ENCODE data around the gene RBM34. TPM values are rescaled to one million over a fixed set of nuclear protein-coding genes. Genes with fewer than 3 reads are reported as not detected.
A peak's percentile ranks its signal among the peaks of the same experiment; 100 is the strongest.

Gene RBM34
- total RNA-seq, 1 donor from 2014 or later, result 129 TPM

DNA sequence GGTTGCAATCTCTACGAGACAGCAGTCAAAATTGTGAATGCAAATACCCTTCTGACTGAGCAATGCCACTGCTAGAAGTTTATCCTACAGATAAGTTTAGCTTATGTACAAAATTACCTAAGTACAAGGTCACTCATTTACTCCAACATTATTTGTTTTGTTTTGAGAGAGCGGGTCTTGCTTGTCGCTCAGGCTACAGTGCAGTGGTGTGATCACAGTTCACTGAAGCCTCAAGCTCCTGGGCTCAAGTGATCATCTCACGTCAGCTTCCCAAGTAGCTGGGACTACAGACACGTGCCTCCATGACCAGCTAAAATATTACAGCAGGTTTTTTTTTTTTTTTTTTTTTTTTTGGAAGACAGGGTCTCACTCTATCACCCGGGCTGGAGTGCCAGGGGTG, 15.4 kb downstream of the RBM34 start:
- Mint-ChIP-seq H3K36me3 (ENCODE audit: low read depth, unreplicated experiment) (peaks cover 20% of the 10 kb centered on the region), H3K9me3 (ENCODE audit: unreplicated experiment) (no peaks in the 10 kb centered on the region), H3K4me1 (ENCODE audit: low read depth, unreplicated experiment) (peaks cover 2% of the 10 kb centered on the region), H3K27ac (ENCODE audit: unreplicated experiment) (no peak overlapping the region), H3K27me3 (ENCODE audit: low read depth, unreplicated experiment) (no peaks in the 10 kb centered on the region), H3K4me3 (ENCODE audit: unreplicated experiment) (no peak overlapping the region)
- H3K4me1 ChIP-seq (ENCODE audit: insufficient read depth, low read length), result no peaks in the 10 kb centered on the region
- no peaks in the 10 kb centered on the region for H3K27me3 ChIP-seq (ENCODE audit: insufficient read depth, low read length)
- FAIRE-seq, result no peak
- H3K9ac ChIP-seq (ENCODE audit: low read length), result no peak overlapping the region
- H3K27ac ChIP-seq (ENCODE audit: low read depth, low read length), result no peak overlapping the region
- H3K9me3 ChIP-seq (ENCODE audit: insufficient read depth, low read depth, low read length), result no peaks in the 10 kb centered on the region
- no peak for DNase-seq (ENCODE audit: low read depth)
- peaks cover 37% of the 10 kb centered on the region for H3K79me2 ChIP-seq (ENCODE audit: insufficient read depth, low read length)
- H3K4me3 ChIP-seq (ENCODE audit: insufficient read depth, low read depth, low read length), result no peak overlapping the region
- H3K4me2 ChIP-seq (ENCODE audit: low read length), result no peak overlapping the region
- H3K36me3 ChIP-seq (ENCODE audit: insufficient read depth, low read length), result peaks cover 50% of the 10 kb centered on the region
- peaks cover 24% of the 10 kb centered on the region for H4K20me1 ChIP-seq (ENCODE audit: insufficient read depth, low read length)
- H2AFZ ChIP-seq (ENCODE audit: low read depth, low read length), result no peak overlapping the region
- TF ChIP-seq, protein P1, sequence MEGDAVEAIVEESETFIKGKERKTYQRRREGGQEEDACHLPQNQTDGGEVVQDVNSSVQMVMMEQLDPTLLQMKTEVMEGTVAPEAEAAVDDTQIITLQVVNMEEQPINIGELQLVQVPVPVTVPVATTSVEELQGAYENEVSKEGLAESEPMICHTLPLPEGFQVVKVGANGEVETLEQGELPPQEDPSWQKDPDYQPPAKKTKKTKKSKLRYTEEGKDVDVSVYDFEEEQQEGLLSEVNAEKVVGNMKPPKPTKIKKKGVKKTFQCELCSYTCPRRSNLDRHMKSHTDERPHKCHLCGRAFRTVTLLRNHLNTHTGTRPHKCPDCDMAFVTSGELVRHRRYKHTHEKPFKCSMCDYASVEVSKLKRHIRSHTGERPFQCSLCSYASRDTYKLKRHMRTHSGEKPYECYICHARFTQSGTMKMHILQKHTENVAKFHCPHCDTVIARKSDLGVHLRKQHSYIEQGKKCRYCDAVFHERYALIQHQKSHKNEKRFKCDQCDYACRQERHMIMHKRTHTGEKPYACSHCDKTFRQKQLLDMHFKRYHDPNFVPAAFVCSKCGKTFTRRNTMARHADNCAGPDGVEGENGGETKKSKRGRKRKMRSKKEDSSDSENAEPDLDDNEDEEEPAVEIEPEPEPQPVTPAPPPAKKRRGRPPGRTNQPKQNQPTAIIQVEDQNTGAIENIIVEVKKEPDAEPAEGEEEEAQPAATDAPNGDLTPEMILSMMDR (IDR thresholded peaks at IDR 0.05; ENCODE audit: insufficient read depth, low read depth, low read length), result no peak
- TF ChIP-seq EZH2 (IDR thresholded peaks at IDR 0.05; ENCODE audit: insufficient read depth, low read length), result no peak

DNA sequence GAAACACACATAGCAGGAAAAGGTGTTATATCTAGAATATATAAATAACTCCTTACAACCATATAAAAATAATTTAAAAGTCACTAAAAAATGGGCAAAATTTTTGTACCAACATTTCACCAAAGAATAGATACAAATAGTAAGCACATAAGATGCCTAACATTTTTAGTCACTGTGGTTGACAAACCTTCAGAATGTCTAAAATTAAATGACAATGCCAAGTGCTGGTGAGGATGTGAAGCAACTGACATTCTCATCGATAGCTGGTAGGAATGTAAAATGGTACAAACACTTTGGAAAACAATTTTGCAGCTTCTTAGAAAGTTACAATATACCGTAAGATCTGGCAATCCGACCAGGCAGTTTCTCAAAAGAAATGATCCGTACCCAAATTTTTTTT, 18.1 kb downstream of the RBM34 start:
- Mint-ChIP-seq H3K4me3 (ENCODE audit: unreplicated experiment) (no peak overlapping the region), H3K36me3 (ENCODE audit: low read depth, unreplicated experiment) (peaks cover 22% of the 10 kb centered on the region), H3K27me3 (ENCODE audit: low read depth, unreplicated experiment) (no peaks in the 10 kb centered on the region), H3K4me1 (ENCODE audit: low read depth, unreplicated experiment) (peaks cover 7% of the 10 kb centered on the region), H3K9me3 (ENCODE audit: unreplicated experiment) (no peaks in the 10 kb centered on the region), H3K27ac (ENCODE audit: unreplicated experiment) (no peak overlapping the region)
- no peak overlapping the region for H3K27ac ChIP-seq (ENCODE audit: low read depth, low read length)
- peaks cover 31% of the 10 kb centered on the region for H4K20me1 ChIP-seq (ENCODE audit: insufficient read depth, low read length)
- no peaks in the 10 kb centered on the region for H3K27me3 ChIP-seq (ENCODE audit: insufficient read depth, low read length)
- no peaks in the 10 kb centered on the region for H3K4me1 ChIP-seq (ENCODE audit: insufficient read depth, low read length)
- peaks cover 43% of the 10 kb centered on the region for H3K79me2 ChIP-seq (ENCODE audit: insufficient read depth, low read length)
- H3K4me2 ChIP-seq (ENCODE audit: low read length), result no peak overlapping the region
- H3K9me3 ChIP-seq (ENCODE audit: insufficient read depth, low read depth, low read length), result no peaks in the 10 kb centered on the region
- H3K36me3 ChIP-seq (ENCODE audit: insufficient read depth, low read length), result peaks cover 44% of the 10 kb centered on the region
- no peak for DNase-seq (ENCODE audit: low read depth)
- H2AFZ ChIP-seq (ENCODE audit: low read depth, low read length), result no peak overlapping the region
- FAIRE-seq, result no peak
- H3K9ac ChIP-seq (ENCODE audit: low read length), result no peak overlapping the region
- TF ChIP-seq, protein P1 (IDR thresholded peaks at IDR 0.05; ENCODE audit: insufficient read depth, low read depth, low read length), result no peak
- no peak overlapping the region for H3K4me3 ChIP-seq (ENCODE audit: insufficient read depth, low read depth, low read length)

DNA sequence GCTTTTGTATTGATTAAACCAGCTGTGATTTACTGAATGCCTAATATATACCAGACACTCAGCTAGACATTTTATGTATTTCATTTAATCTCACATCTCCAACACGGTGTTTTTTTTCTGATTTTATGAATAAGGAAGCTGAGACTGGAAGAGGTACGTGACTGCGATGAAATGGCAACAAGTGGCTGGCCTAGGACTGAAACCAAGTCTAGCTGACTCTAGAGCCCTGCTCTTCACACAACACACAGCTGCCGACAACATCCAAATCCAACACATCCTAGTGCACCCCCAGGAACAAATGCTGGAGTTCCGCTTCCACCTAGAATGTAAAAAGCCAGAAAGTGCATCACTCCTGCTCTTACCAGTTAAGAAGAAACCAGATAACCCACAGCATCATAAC, 21.7 kb downstream of the RBM34 start:
- H2AFZ ChIP-seq (ENCODE audit: low read depth, low read length), result no peak overlapping the region
- no peak overlapping the region for H3K27ac ChIP-seq (ENCODE audit: low read depth, low read length)
- no peaks in the 10 kb centered on the region for H3K9me3 Mint-ChIP-seq (ENCODE audit: unreplicated experiment)
- no peaks in the 10 kb centered on the region for H3K9me3 ChIP-seq (ENCODE audit: insufficient read depth, low read depth, low read length)
- peaks cover 32% of the 10 kb centered on the region for H3K79me2 ChIP-seq (ENCODE audit: insufficient read depth, low read length)
- no peak overlapping the region for H3K4me3 ChIP-seq (ENCODE audit: insufficient read depth, low read depth, low read length)
- no peak overlapping the region for H3K9ac ChIP-seq (ENCODE audit: low read length)
- FAIRE-seq (no peak), DNase-seq (ENCODE audit: low read depth) (no peak)
- no peak overlapping the region for H3K4me3 Mint-ChIP-seq (ENCODE audit: unreplicated experiment)
- no peaks in the 10 kb centered on the region for H3K27me3 ChIP-seq (ENCODE audit: insufficient read depth, low read length)
- no peak for TF ChIP-seq EZH2 (IDR thresholded peaks at IDR 0.05; ENCODE audit: insufficient read depth, low read length)
- TF ChIP-seq, protein P1 (IDR thresholded peaks at IDR 0.05; ENCODE audit: insufficient read depth, low read depth, low read length), result no peak
- H3K4me1 ChIP-seq (ENCODE audit: insufficient read depth, low read length), result no peaks in the 10 kb centered on the region
- H3K27ac Mint-ChIP-seq (ENCODE audit: unreplicated experiment), result peak overlapping the region; percentile 2
- peaks cover 49% of the 10 kb centered on the region for H3K36me3 ChIP-seq (ENCODE audit: insufficient read depth, low read length)
- peaks cover 30% of the 10 kb centered on the region for H4K20me1 ChIP-seq (ENCODE audit: insufficient read depth, low read length)
- H3K4me1 Mint-ChIP-seq (ENCODE audit: low read depth, unreplicated experiment), result peaks cover 11% of the 10 kb centered on the region
- H3K27me3 Mint-ChIP-seq (ENCODE audit: low read depth, unreplicated experiment), result no peaks in the 10 kb centered on the region
- H3K36me3 Mint-ChIP-seq (ENCODE audit: low read depth, unreplicated experiment), result peaks cover 36% of the 10 kb centered on the region
- no peak overlapping the region for H3K4me2 ChIP-seq (ENCODE audit: low read length)

Measured in astrocyte (in vitro differentiated cells and primary cell).